Natural killer cell (primary cell): ENCODE data around the gene SLC7A4. TPM values are rescaled to one million over a fixed set of nuclear protein-coding genes. Genes with fewer than 3 reads are reported as not detected.
"Not testable (repeated sequence)": the region's sequence is repeated elsewhere in the genome, so short reads cannot be mapped to it uniquely, and the experiment has no call there.

ENCODE experiments used
- ATAC-seq, 3 donors: fragments of 150-1000 bp in 2 of 3; fragments of 200-7000 bp in 1 of 3; cut with Tn5 transposase; 1 replicate in 1 of 3; 2 replicates in 2 of 3; pipeline ENCODE4 v1.10.0; 2021; ENCODE audit warnings: mild to moderate bottlenecking in 2 of 3, moderate library complexity in 2 of 3
- DNase-seq, 2 donors: peaks; one replicate each; pipeline versions ENCODE4 v3.0.0 to v3.0.0-alpha.2; 2013 to 2021; ENCODE audit warnings: mixed read lengths in 1 of 2
- H3K27ac ChIP-seq: one replicate; pipeline ENCODE4 v1.5.1; 2013; ENCODE audit warnings: mild to moderate bottlenecking, low read length
- H3K27me3 ChIP-seq: one replicate; pipeline ENCODE4 v1.6.1; 2013; ENCODE audit warnings: low read length; ENCODE audit not compliant: control insufficient read depth, insufficient read depth
- H3K36me3 ChIP-seq: one replicate; pipeline ENCODE4 v1.6.1; 2013; ENCODE audit warnings: low read length; ENCODE audit not compliant: control insufficient read depth, insufficient read depth
- H3K4me1 ChIP-seq: one replicate; pipeline ENCODE4 v1.6.1; 2013; ENCODE audit warnings: low read length; ENCODE audit not compliant: control insufficient read depth, insufficient read depth
- H3K4me3 ChIP-seq: one replicate; pipeline ENCODE4 v1.5.1; 2013; ENCODE audit warnings: low read length
- H3K9me3 ChIP-seq: one replicate; pipeline ENCODE4 v1.6.1; 2013; ENCODE audit warnings: low read length; ENCODE audit not compliant: control insufficient read depth, insufficient read depth
- H3K27ac Mint-ChIP-seq, 2 donors: one replicate each; pipeline ENCODE4 v1.8.0; 2022; ENCODE audit warnings: mild to moderate bottlenecking in 2 of 2, mixed read lengths in 2 of 2, moderate library complexity in 1 of 2
- H3K27me3 Mint-ChIP-seq, 2 donors: one replicate each; pipeline ENCODE4 v1.8.0; 2022; ENCODE audit warnings: low read depth in 2 of 2, mixed read lengths in 2 of 2
- H3K36me3 Mint-ChIP-seq: one replicate; pipeline ENCODE4 v1.8.0; 2022; ENCODE audit warnings: mixed read lengths
- H3K4me1 Mint-ChIP-seq, 2 donors: one replicate each; pipeline ENCODE4 v1.8.0; 2022; ENCODE audit warnings: mixed read lengths in 2 of 2
- H3K4me3 Mint-ChIP-seq: one replicate; pipeline ENCODE4 v1.8.0; 2022; ENCODE audit warnings: mild to moderate bottlenecking, moderate library complexity, mixed read lengths
- H3K9me3 Mint-ChIP-seq, 2 donors: one replicate each; pipeline ENCODE4 v1.8.0; 2022; ENCODE audit warnings: mixed read lengths in 2 of 2
- WGBS: methylation state at CpG from one replicate; pipeline ENCODE4 v1.1.7; 2013; ENCODE audit warnings: missing lambda C conversion rate; ENCODE audit not compliant: insufficient coverage; 5-methylcytosine and 5-hydroxymethylcytosine counted together
- intact Hi-C: fragments of 100-400 bp; cut with micrococcal nuclease; formaldehyde crosslinking; loops from one replicate; pipeline ENCODE4 v1.14.2; 2022
- total RNA-seq, 4 donors: library from RNA; stranded (reverse); fragments of 120-200 nt in 1 of 4; gene quantifications; one replicate each; pipeline versions ENCODE4 v1.2.3 to v1.2.4, GENCODE V29; 2013 to 2022
- TF ChIP-seq, protein P1 (sequence below): fragments of 200-600 bp; IDR thresholded peaks from one replicate; pipeline ENCODE4 v1.8.0; 2022; ENCODE audit warnings: antibody characterized with exemption

The SLC7A4 gene
- total RNA-seq, 3 donors from 2014 or later (not counting 1 experiment from before 2014, with no cell fraction given): not detected

GRCh38 chr22:21051145-21051830 lies 18.9 kb upstream of the SLC7A4 start:
- Mint-ChIP-seq H3K4me1 (peaks cover 0 to 9% of the 10 kb centered on the region in 2 donors), H3K9me3 (no peaks in the 10 kb centered on the region), H3K36me3 (no peaks in the 10 kb centered on the region), H3K4me3 (no peak overlapping the region), H3K27me3 (peaks cover 0 to 8% of the 10 kb centered on the region in 2 donors), H3K27ac (no peak overlapping the region)
- Histone ChIP-seq H3K27me3 (no peaks in the 10 kb centered on the region), H3K4me1 (peaks cover 9% of the 10 kb centered on the region), H3K9me3 (no peaks in the 10 kb centered on the region), H3K36me3 (no peaks in the 10 kb centered on the region), H3K4me3 (no peak overlapping the region), H3K27ac (no peak overlapping the region)
- no peak for DNase-seq
- intact Hi-C loops: no loop called here
- no peak for ATAC-seq
- TF ChIP-seq, protein P1, sequence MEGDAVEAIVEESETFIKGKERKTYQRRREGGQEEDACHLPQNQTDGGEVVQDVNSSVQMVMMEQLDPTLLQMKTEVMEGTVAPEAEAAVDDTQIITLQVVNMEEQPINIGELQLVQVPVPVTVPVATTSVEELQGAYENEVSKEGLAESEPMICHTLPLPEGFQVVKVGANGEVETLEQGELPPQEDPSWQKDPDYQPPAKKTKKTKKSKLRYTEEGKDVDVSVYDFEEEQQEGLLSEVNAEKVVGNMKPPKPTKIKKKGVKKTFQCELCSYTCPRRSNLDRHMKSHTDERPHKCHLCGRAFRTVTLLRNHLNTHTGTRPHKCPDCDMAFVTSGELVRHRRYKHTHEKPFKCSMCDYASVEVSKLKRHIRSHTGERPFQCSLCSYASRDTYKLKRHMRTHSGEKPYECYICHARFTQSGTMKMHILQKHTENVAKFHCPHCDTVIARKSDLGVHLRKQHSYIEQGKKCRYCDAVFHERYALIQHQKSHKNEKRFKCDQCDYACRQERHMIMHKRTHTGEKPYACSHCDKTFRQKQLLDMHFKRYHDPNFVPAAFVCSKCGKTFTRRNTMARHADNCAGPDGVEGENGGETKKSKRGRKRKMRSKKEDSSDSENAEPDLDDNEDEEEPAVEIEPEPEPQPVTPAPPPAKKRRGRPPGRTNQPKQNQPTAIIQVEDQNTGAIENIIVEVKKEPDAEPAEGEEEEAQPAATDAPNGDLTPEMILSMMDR: no peak
- 84% methylated on average over 9 of the region's 9 CpGs for WGBS

DNA sequence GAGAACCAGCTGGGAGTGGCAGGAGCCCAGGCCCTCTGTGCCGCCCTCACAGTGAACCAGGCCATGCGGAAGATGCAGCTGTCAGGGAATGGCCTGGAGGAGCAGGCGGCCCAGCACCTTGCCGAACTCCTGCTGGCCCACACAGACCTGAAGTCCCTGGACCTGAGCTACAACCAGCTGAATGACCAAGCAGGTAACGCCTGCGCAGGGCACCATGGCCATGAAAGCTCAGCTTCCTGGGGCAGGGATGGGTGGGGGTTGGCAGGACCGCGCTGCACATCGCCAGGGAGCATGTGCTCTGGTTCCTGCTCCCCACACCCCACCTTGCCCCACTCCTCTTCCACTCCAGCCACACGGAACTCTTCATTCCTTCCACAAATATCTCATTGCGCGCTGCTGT lies 16.6 kb upstream of the SLC7A4 start:
- DNase-seq, H3K27ac ChIP-seq, H3K9me3 Mint-ChIP-seq, H3K27me3 ChIP-seq, ATAC-seq, H3K4me3 ChIP-seq, H3K4me3 Mint-ChIP-seq, H3K27me3 Mint-ChIP-seq, H3K36me3 ChIP-seq, H3K9me3 ChIP-seq, H3K36me3 Mint-ChIP-seq, intact Hi-C loops: not testable (repeated sequence)
- H3K4me1 Mint-ChIP-seq: peaks cover 11 to 20% of the 10 kb centered on the region in 2 donors
- peak overlapping the region in 1 of 2 donors; percentile 11 for H3K27ac Mint-ChIP-seq
- H3K4me1 ChIP-seq: peaks cover 21% of the 10 kb centered on the region
- whole genome bisulfite sequencing: no CpG with 5 or more reads among the region's 12 CpGs

DNA sequence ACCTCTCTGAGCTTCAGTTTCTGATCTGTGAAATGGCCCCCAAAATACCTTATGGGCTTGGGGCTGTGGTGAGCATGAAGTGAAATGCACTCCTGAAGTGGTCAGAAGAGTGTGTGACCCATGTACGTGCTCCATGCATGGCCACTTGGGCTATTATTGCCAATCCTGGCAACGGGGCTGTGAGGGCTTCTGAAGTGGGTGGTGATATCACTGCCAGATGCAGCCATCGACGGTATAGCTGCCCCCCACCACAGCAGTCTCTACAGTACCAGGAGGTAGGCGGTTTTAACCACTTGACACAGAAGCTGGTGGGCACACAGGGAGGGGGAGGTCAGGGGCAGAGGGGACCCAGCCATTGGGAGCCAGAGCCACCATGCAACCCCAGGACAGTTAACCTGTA lies 16.1 kb upstream of the SLC7A4 start:
- H3K4me3 Mint-ChIP-seq, H3K27me3 ChIP-seq, DNase-seq, H3K36me3 Mint-ChIP-seq, H3K36me3 ChIP-seq, H3K4me3 ChIP-seq, intact Hi-C loops, H3K9me3 ChIP-seq, H3K9me3 Mint-ChIP-seq, H3K27ac ChIP-seq, ATAC-seq: not testable (repeated sequence)
- H3K4me1 ChIP-seq: peaks cover 25% of the 10 kb centered on the region
- Mint-ChIP-seq H3K27me3 (peaks cover 7 to 11% of the 10 kb centered on the region in 2 donors), H3K4me1 (peaks cover 14 to 25% of the 10 kb centered on the region in 2 donors), H3K27ac (peak overlapping the region in 1 of 2 donors; percentile 71)
- 75% methylated on average over 5 of the region's 5 CpGs for WGBS

GRCh38 chr22:21047730-21048129 lies 15.4 kb upstream of the SLC7A4 start:
- no peak for DNase-seq
- no peak for ATAC-seq
- intact Hi-C loops: no loop called here
- H3K27me3 ChIP-seq: no peaks in the 10 kb centered on the region
- no peaks in the 10 kb centered on the region for H3K9me3 ChIP-seq
- peaks cover 25% of the 10 kb centered on the region for H3K4me1 ChIP-seq
- no peaks in the 10 kb centered on the region for H3K9me3 Mint-ChIP-seq
- peaks cover 17 to 33% of the 10 kb centered on the region in 2 donors for H3K4me1 Mint-ChIP-seq
- peaks cover 14 to 18% of the 10 kb centered on the region in 2 donors for H3K27me3 Mint-ChIP-seq
- 86% methylated on average over 5 of the region's 7 CpGs for WGBS
- no peak overlapping the region for H3K4me3 ChIP-seq
- no peak overlapping the region for H3K4me3 Mint-ChIP-seq
- H3K36me3 Mint-ChIP-seq: no peaks in the 10 kb centered on the region
- TF ChIP-seq, protein P1: no peak
- no peak overlapping the region for H3K27ac ChIP-seq
- no peaks in the 10 kb centered on the region for H3K36me3 ChIP-seq
- peak overlapping the region in 1 of 2 donors; percentile 71 for H3K27ac Mint-ChIP-seq
